GM18868 (cell line): Measurements from ENCODE around the gene PRG3.
"Not testable (repeated sequence)": the region's sequence is repeated elsewhere in the genome, so short reads cannot be mapped to it uniquely, and the experiment has no call there.

Experiments
- ATAC-seq: cut with Tn5 transposase; IDR thresholded peaks from one replicate; pipeline ENCODE4 v1.9.1; 2021; ENCODE audit warnings: mild to moderate bottlenecking, moderate library complexity; ENCODE audit not compliant: unreplicated experiment

PRG3 gene

GRCh38 chr11:57409321-57410100 is 28.6 kb upstream of the PRG3 start:
- no peak for ATAC-seq

- no peak for ATAC-seq
Measured at GRCh38 chr11:57408771-57409170, 27.8 kb upstream of the PRG3 start.

GRCh38 chr11:57407941-57408475 is 27.1 kb upstream of the PRG3 start:
- no peak for ATAC-seq

GRCh38 chr11:57407010-57407920 is 26.3 kb upstream of the PRG3 start:
- ATAC-seq = no peak

GRCh38 chr11:57406337-57406904 is 25.5 kb upstream of the PRG3 start:
- peak; percentile 74 for ATAC-seq

GRCh38 chr11:57405271-57405860 is 24.4 kb upstream of the PRG3 start:
- no peak for ATAC-seq

- ATAC-seq = peak; percentile 45
Measured at GRCh38 chr11:57403802-57404147, 22.8 kb upstream of the PRG3 start.

GRCh38 chr11:57403003-57403801 is 22.3 kb upstream of the PRG3 start:
- not testable (repeated sequence) for ATAC-seq

- no peak for ATAC-seq
Measured at GRCh38 chr11:57402188-57403002, 21.4 kb upstream of the PRG3 start.

- ATAC-seq = no peak
Measured at GRCh38 chr11:57399972-57400578, 19.1 kb upstream of the PRG3 start.

- ATAC-seq = no peak
Measured at GRCh38 chr11:57399221-57399620, 18.3 kb upstream of the PRG3 start.

GRCh38 chr11:57397394-57397990 is 16.5 kb upstream of the PRG3 start:
- no peak for ATAC-seq

- ATAC-seq = no peak
Measured at GRCh38 chr11:57396744-57397143, 15.8 kb upstream of the PRG3 start.

- ATAC-seq = no peak
Measured at GRCh38 chr11:57395905-57396623, 15.1 kb upstream of the PRG3 start.

- ATAC-seq = no peak
Measured at GRCh38 chr11:57394203-57394965, 13.4 kb upstream of the PRG3 start.

- ATAC-seq = no peak
Measured at GRCh38 chr11:57392763-57393105, 11.8 kb upstream of the PRG3 start.

- ATAC-seq = no peak
Measured at GRCh38 chr11:57392066-57392762, 11.3 kb upstream of the PRG3 start.
